HG03342 (cell line): Measurements from ENCODE around the gene ANTXR1.

ENCODE experiments used
- ATAC-seq: cut with Tn5 transposase; IDR thresholded peaks from one replicate; pipeline ENCODE4 v1.9.1; 2021; ENCODE audit warnings: mild to moderate bottlenecking, moderate library complexity; ENCODE audit not compliant: unreplicated experiment

ANTXR1 gene

GRCh38 chr2:69203166-69203985, 190.4 kb downstream of the ANTXR1 start:
- ATAC-seq, result no peak

GRCh38 chr2:69204654-69205053, 191.7 kb downstream of the ANTXR1 start:
- no peak for ATAC-seq

DNA sequence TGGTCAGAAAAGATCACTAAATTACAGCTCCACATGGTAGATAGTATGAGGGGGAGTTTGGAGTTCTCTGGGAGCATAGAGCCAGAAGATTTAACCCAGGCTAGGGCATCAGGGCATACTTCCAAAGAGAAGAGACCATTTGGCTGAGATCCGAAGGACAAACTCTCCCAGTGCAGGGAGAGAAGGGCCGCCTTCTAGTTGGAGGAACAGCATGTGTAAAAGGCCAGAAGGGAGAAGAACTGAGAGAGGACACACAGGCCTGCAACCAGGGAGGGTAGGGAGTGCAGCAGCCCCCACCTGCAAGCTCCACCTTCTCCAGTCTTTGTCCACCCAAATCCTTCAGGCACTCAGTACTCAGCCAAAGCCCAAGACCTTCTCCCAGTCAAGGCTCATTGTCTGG, 192.1 kb downstream of the ANTXR1 start:
- ATAC-seq, result no peak

DNA sequence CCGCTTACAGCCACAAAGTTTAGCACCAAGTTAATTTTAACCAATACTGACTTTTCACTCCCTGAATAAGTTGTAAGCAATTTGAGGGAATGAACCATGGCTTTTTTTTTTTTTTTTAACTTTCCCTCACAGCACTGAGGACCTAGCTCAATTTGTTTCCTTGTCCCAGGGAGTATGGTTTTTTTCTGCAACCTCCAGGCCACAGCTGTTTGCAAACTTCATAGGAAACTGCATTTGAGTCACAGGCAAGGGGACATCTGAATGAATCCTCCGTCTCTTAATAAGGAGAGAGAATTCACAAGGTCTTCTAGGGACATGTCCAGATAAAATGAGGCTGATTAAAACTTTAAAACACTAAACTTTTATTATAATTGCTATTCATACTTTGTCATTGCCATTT, 192.5 kb downstream of the ANTXR1 start:
- no peak for ATAC-seq

- no peak for ATAC-seq
These were observed 195.1 kb downstream of the ANTXR1 start for GRCh38 chr2:69208023-69208595.

- no peak for ATAC-seq
These were observed 196.5 kb downstream of the ANTXR1 start for GRCh38 chr2:69209482-69209881.

DNA sequence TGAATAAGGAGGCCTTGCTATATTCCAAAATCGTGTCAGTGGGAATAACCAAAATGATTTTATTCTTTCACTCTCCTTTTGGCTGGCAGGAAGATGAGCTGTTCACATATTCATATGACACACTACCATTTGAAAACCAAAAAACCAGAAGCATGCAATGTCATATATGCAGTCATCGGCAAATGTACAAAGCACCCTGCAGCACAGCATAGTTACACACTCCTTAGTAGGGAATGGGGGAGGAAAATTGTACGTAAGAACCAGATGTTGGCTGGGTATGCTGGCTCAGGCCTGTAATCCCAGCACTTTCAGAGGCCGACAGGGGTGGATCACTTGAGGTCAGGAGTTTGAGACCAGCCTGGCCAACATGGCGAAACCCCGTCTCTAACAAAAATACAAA, 197.4 kb downstream of the ANTXR1 start:
- ATAC-seq, result no peak

DNA sequence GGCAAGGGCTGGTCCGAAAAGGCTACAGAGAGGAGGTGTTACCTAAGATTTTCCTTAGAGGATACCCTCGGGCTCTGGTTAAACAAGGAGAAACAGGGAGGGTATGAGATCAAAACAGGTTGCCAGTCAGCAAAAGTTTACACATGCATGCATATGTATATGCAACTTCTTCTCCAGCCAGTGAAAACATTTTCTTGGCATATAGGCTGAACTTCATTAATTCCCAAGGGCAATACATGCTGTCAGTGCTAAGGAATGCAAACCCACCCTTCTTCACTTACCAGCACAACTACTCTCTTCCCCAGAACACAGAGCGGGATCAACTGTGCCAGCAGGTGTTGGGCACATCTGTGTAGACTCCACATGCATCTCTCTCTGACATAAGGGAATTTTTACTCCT, 198.1 kb downstream of the ANTXR1 start:
- no peak for ATAC-seq

- no peak for ATAC-seq
These were observed 198.7 kb downstream of the ANTXR1 start for GRCh38 chr2:69211686-69212085.

- ATAC-seq, result no peak
These were observed 199.5 kb downstream of the ANTXR1 start for GRCh38 chr2:69212238-69213028.

- ATAC-seq, result no peak
These were observed 200.2 kb downstream of the ANTXR1 start for GRCh38 chr2:69213201-69213600.

DNA sequence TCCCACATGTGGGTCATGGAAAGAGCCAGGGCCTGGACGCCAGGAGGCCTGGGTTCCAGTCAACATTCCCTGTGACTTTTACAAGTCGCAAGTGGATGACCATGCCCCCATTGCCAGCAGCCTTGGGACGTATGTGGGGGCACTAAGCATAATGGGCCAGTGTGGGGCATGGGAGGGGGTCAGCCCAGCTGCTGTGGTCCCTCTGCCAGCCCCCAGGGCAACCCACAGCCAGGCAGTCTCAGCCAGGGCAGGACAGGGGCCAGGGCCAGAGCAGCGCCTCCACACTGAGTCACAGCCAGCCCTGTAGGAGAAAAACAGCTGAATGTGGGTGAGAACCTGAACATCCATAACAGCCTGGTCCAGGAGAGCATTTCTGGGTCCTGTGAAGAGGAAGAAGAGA, 200.8 kb downstream of the ANTXR1 start:
- no peak for ATAC-seq

DNA sequence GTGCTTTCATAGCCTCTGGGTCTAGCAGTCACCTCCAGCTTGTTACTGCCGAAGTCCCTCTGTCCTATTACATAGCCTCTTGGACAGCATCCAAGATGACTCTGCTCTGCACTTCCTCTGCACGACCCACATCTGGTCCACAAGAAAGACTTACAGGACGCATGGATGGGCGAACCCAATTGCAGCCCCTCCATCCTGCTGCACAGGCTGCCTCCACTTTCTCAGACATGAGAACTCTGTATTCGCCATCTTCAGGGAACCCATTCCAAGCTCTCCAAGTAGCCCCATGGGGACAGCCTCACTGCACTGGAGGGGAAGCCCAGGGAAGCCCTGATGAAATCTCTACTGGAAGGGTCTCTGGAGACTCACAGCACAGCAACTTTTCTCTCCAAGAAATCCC, 201.9 kb downstream of the ANTXR1 start:
- ATAC-seq, result no peak

- no peak for ATAC-seq
These were observed 203.8 kb downstream of the ANTXR1 start for GRCh38 chr2:69216535-69217332.

GRCh38 chr2:69217333-69218080, 204.5 kb downstream of the ANTXR1 start:
- no peak for ATAC-seq

DNA sequence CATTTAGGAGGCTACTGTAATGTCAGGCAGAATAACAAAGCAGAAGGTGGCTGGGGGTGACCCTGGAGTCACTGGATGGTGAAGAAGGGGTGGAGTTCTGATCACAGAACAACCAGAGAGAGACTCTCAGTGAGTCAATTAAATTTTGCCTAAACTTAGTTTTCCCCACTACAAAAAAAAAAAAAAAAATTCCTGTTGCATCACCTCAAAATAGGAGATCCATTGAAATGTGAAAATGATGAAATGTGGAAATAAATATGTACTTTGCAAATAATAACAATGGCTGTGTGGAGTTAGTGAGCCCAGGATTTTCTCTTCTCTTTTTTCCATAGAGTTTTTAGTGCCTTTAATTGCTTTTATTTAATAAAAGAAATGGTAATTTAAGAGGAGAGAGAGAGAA, 208.5 kb downstream of the ANTXR1 start:
- no peak for ATAC-seq

DNA sequence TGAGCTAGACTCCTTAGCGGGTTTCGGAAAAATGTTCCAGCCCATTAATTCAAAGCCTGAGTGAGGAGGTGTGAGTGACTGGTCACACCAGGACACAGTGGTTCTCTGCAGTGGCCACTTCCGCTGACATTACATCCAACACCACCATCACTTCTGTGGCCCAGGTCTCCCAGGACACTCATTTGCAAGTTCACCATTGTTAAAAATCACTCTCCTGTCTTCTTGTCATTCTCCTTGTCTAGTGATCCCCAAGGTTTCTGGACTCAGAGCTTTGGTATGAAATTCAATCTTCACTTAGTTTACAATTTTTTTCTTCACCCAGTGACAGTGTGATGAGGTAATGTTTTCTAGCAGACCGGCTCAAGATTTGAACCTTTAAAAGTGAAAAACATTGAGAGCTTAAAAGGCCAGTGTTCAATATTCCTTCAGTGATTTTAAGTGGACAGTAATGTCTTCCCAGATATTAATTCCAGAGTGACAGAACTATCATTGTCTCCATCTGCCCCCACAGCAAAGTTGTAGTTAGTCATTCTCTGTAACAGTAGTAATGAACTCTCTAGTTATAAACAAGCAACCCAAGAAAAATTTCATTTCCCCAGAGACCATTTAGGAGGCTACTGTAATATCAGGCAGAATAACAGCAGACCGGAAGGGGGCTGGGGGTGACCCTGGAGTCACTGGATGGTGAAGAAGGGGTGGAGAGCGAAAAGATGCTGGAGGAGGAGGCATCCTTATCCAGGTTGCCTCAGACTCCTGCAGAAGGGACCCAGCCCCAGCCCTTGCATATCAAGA, 209.2 kb downstream of the ANTXR1 start:
- ATAC-seq, result no peak

GRCh38 chr2:69222953-69223658, 210.1 kb downstream of the ANTXR1 start:
- no peak for ATAC-seq
